WTC11 (cell line): ENCODE results near the gene ANO10. TPM values are rescaled to one million over a fixed set of nuclear protein-coding genes. Genes with fewer than 3 reads are reported as not detected.

Experiments
- ATAC-seq: fragments of 200-7000 bp; cut with Tn5 transposase; 2 replicates; pipeline ENCODE4 v1.10.0; 2021; ENCODE audit warnings: mild to moderate bottlenecking, moderate library complexity
- CTCF ChIA-PET: fragments of 300-600 bp; sonication (Branson Sonifier 250); formaldehyde crosslinking; loops from one replicate; lab custom pipeline; 2021; ENCODE audit warnings: antibody characterized with exemption; lab: Charles Lee
- POLR2A ChIA-PET: fragments of 350-600 bp; sonication (Branson Sonifier 250); formaldehyde crosslinking; loops from one replicate; lab custom pipeline; 2021; ENCODE audit warnings: antibody characterized with exemption; lab: Charles Lee
- DNase-seq: peaks from one replicate; pipeline ENCODE4 v3.0.0; 2021; ENCODE audit warnings: low spot score
- H3K27ac Mint-ChIP-seq: 2 replicates; pipeline ENCODE4 v1.8.0; 2021; ENCODE audit warnings: mixed read lengths
- H3K27me3 Mint-ChIP-seq: 2 replicates; pipeline ENCODE4 v1.8.0; 2021; ENCODE audit warnings: low read depth, mild to moderate bottlenecking, moderate library complexity, mixed read lengths
- H3K36me3 Mint-ChIP-seq: 2 replicates; pipeline ENCODE4 v1.8.0; 2021; ENCODE audit warnings: mixed read lengths
- H3K4me1 Mint-ChIP-seq: 2 replicates; pipeline ENCODE4 v1.8.0; 2022; ENCODE audit warnings: mixed read lengths
- H3K4me3 Mint-ChIP-seq: 2 replicates; pipeline ENCODE4 v1.8.0; 2021; ENCODE audit warnings: mild to moderate bottlenecking, moderate library complexity, mixed read lengths
- H3K9me3 Mint-ChIP-seq: 2 replicates; pipeline ENCODE4 v1.8.0; 2021; ENCODE audit warnings: mixed read lengths
- ATF6 ChIP-seq: sonication (generic); formaldehyde crosslinking; IDR thresholded peaks from 2 replicates; pipeline ENCODE4 v1.8.1; 2023; ENCODE audit warnings: mild to moderate bottlenecking, missing genetic modification reagents
- CBFB ChIP-seq: sonication (generic); formaldehyde crosslinking; IDR thresholded peaks from 2 replicates; pipeline ENCODE4 v1.8.1; 2022; ENCODE audit warnings: mild to moderate bottlenecking, low read depth, missing genetic modification reagents
- CREB1 ChIP-seq: sonication (generic); formaldehyde crosslinking; IDR thresholded peaks from 2 replicates; pipeline ENCODE4 v1.8.0; 2023; ENCODE audit warnings: mild to moderate bottlenecking, missing genetic modification reagents
- ESRRA ChIP-seq: sonication (generic); formaldehyde crosslinking; IDR thresholded peaks from 2 replicates; pipeline ENCODE4 v1.8.1; 2022; ENCODE audit warnings: mild to moderate bottlenecking, missing genetic modification reagents, borderline replicate concordance
- FOXP4 ChIP-seq: sonication (generic); formaldehyde crosslinking; IDR thresholded peaks from 2 replicates; pipeline ENCODE4 v1.8.0; 2022; ENCODE audit warnings: mild to moderate bottlenecking, missing genetic modification reagents
- GTF2I ChIP-seq: fragments of 250-450 bp; sonication (Bioruptor Pico); conservative IDR thresholded peaks from 2 replicates; pipeline ENCODE4 v1.4.0; 2021; ENCODE audit warnings: mild to moderate bottlenecking
- HMGXB4 ChIP-seq: sonication (generic); formaldehyde crosslinking; IDR thresholded peaks from 2 replicates; pipeline ENCODE4 v1.8.1; 2023; ENCODE audit warnings: mild to moderate bottlenecking, moderate library complexity, missing genetic modification reagents
- IRF1 ChIP-seq: sonication (generic); formaldehyde crosslinking; IDR thresholded peaks from 2 replicates; pipeline ENCODE4 v1.8.0; 2023; ENCODE audit warnings: missing genetic modification reagents
- OVOL2 ChIP-seq: fragments of 250-450 bp; sonication (Bioruptor Pico); IDR thresholded peaks from 2 replicates; pipeline ENCODE4 v1.9.0; 2021; ENCODE audit warnings: mild to moderate bottlenecking, borderline replicate concordance
- RELA ChIP-seq: sonication (generic); formaldehyde crosslinking; IDR thresholded peaks from 2 replicates; pipeline ENCODE4 v1.8.1; 2022; ENCODE audit warnings: missing genetic modification reagents, mild to moderate bottlenecking, borderline replicate concordance
- SMAD3 ChIP-seq: sonication (generic); formaldehyde crosslinking; IDR thresholded peaks from 2 replicates; pipeline ENCODE4 v1.8.0; 2022; ENCODE audit warnings: missing genetic modification reagents, mild to moderate bottlenecking, borderline replicate concordance
- SP1 ChIP-seq: sonication (generic); formaldehyde crosslinking; conservative IDR thresholded peaks from 2 replicates; pipeline ENCODE4 v1.8.1; 2022; ENCODE audit warnings: missing genetic modification reagents
- TCF7 ChIP-seq: sonication (generic); formaldehyde crosslinking; IDR thresholded peaks from 2 replicates; pipeline ENCODE4 v1.8.0; 2022; ENCODE audit warnings: mild to moderate bottlenecking, low read depth, missing genetic modification reagents, moderate library complexity
- total RNA-seq: library from RNA; stranded (reverse); gene quantifications from 3 replicates; pipeline ENCODE4 v1.2.3, GENCODE V29; 2021

The ANO10 gene
- total RNA-seq, 1 experiment from 2014 or later, result 35.1 TPM

- Mint-ChIP-seq H3K27me3 (peaks cover 23% of the 10 kb centered on the region), H3K4me3 (no peak overlapping the region), H3K4me1 (peaks cover 12% of the 10 kb centered on the region; the same call in 1 of the 2 replicates), H3K27ac (no peak overlapping the region), H3K9me3 (peaks cover 15% of the 10 kb centered on the region), H3K36me3 (peaks cover 30% of the 10 kb centered on the region)
- ATAC-seq (no peak), DNase-seq (no peak)
- POLR2A ChIA-PET, result no interaction called here
- TF ChIP-seq SP1 (CRISPR knock-in tag) (no peak), CREB1 (CRISPR knock-in tag) (no peak), RELA (CRISPR knock-in tag) (no peak), IRF1 (no peak), GTF2I (CRISPR knock-in tag) (no peak), SMAD3 (CRISPR knock-in tag) (no peak), ATF6 (CRISPR knock-in tag) (no peak)
- CTCF ChIA-PET, result no interaction called here
Observed at GRCh38 chr3:43349716-43350115, 272.1 kb downstream of the ANO10 start.

- Mint-ChIP-seq H3K4me1 (peaks cover 18% of the 10 kb centered on the region), H3K27me3 (peaks cover 16% of the 10 kb centered on the region), H3K9me3 (peaks cover 8% of the 10 kb centered on the region; the same call in 1 of the 2 replicates), H3K36me3 (peaks cover 23% of the 10 kb centered on the region), H3K4me3 (no peak overlapping the region), H3K27ac (no peak overlapping the region)
- TF ChIP-seq HMGXB4 (no peak), SP1 (CRISPR knock-in tag) (no peak), CBFB (CRISPR knock-in tag) (no peak), FOXP4 (no peak), TCF7 (CRISPR knock-in tag) (no peak), OVOL2 (CRISPR knock-in tag) (no peak)
- ChIA-PET POLR2A (no interaction called here), CTCF (no interaction called here)
- DNase-seq (no peak), ATAC-seq (no peak)
Observed at GRCh38 chr3:43348852-43349574, 272.8 kb downstream of the ANO10 start.

GRCh38 chr3:43348350-43348749 lies 273.5 kb downstream of the ANO10 start:
- H3K27me3 Mint-ChIP-seq, result peaks cover 13% of the 10 kb centered on the region
- H3K9me3 Mint-ChIP-seq, result peaks cover 1% of the 10 kb centered on the region; the same call in 1 of the 2 replicates
- no peak for DNase-seq
- TF ChIP-seq ESRRA (CRISPR knock-in tag), result no peak
- peaks cover 19% of the 10 kb centered on the region for H3K36me3 Mint-ChIP-seq
- POLR2A ChIA-PET, result no interaction called here
- CTCF ChIA-PET, result no interaction called here
- no peak overlapping the region for H3K4me3 Mint-ChIP-seq
- no peak for ATAC-seq
- H3K27ac Mint-ChIP-seq, result no peak overlapping the region
- peaks cover 25% of the 10 kb centered on the region for H3K4me1 Mint-ChIP-seq
